Measurements from ENCODE around the gene KIAA0319L.

Gene KIAA0319L

DNA sequence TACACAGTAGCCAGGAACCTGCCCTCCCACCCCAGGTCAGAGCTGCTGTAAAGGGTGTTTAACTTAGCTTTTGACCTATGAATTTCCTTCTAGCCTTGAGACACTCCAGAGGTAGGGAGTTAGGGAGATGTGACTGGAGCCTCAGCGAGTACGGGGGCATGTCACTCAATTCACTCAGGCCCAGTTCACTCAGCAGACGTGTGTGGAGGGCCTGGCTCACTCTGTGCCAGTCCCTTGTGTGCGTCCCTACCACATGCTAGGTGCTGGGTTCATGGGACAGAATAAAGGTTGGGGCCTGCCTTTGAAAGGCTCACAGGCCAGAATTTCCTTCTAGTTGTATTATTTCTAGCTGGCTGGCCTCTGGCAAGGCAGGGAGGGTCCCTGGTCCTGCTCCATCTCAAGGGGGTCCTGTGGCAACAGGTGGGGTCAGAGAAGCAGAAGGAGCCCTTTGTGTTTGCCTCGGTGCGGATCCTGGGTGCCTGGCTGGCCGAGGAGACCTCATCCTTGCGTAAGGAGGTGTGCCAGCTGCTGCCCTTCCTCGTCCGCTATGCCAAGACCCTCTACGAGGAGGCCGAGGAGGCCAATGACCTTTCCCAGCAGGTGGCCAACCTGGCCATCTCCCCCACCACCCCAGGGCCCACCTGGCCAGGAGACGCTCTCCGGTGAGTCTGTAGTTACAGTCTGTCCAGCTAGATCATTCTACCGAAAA, 4.9 kb upstream of the KIAA0319L start:
- DNase-seq (ENCODE audit: low spot score): no peak

DNA sequence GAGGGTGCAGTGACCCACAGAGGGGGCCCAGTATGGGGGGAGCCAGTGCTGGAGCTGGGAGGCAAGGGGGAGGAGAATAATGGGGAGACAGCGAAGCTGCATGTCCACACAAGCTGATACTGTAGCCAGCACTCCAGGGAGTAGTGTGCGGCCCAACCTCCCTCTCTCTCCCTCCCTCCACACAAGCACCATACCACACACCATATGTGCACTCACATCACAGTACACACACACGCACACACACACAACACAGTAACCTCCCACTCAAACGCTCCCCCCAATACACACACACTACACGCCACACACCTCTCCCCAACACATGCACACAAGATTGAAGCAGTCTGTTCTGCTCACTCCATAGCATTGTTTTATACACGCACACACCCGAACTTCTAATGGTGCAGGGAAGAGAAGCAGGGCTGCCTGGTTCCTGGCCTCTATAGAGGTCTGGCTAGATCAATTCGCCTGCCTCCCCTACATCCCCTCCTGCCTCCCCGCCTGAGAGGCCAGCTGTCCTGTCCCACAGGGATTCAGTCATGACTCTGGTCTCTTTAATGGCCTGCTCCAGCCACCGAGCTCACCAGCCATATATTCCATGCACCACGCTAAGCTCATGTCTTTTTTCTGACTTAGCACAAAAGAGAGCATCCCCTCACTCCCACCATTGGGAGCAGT, 4.2 kb upstream of the KIAA0319L start:
- no peak for DNase-seq (ENCODE audit: low spot score)

- DNase-seq (ENCODE audit: low spot score): no peak
Observed at GRCh38 chr1:35560256-35561225, 3.3 kb upstream of the KIAA0319L start.

GRCh38 chr1:35559317-35559944, 2.2 kb upstream of the KIAA0319L start:
- peak; percentile 13 for DNase-seq (ENCODE audit: low spot score)

DNA sequence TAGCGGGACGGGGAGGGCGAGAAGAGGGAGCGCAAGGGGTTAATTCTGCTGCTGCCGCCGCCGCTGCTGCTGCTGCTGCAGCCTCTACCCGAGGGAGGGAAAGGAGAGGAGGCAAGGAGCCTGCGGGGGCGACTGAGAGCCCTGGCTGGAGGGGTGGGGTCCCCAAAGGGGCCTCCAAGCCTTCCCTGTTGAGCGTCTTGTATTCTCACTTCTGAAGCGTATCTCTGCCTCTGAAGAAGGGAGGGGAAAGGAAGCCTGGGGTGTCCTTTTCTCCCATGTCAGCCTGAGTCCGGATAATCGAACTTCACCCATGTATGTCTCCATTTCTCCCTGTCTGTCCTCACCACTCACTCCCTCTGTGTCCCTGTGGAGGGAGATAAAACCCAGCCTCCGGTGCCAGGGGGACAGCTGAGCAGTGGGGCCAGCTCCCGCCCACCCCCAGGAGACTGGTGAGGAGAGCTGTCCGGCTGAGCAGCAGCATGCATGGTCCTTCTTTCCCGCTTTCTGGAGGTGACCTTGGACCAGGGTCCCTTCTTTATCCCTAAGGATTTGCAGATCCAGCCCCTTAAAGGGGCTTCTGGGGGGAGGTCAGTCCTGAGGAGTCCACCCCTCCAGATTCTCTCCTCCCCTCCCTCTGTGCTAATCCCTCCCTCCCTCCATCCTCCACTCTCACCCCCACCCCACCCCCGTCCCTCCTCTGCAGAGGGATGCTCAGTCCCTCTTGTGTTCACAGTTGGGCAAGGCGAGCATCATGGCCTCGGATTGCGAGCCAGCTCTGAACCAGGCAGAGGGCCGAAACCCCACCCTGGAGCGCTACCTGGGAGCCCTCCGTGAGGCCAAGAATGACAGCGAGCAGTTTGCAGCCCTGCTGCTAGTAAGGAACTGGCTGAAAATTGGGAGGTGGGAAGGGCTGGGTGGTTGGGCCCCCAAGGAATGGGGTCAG, 1.4 kb upstream of the KIAA0319L start:
- no peak for DNase-seq (ENCODE audit: low spot score)

GRCh38 chr1:35557611-35558373, 589 bp upstream of the KIAA0319L start, which contains the start of gene NCDN:
Gene NCDN, plus strand, starts transcription at chr1:35557799. Its CDS starts 392 bp downstream, at chr1:35558191.
- DNase-seq (ENCODE audit: low spot score): peak; percentile 93

GRCh38 chr1:35556484-35557117, 602 bp downstream of the KIAA0319L start:
- no peak for DNase-seq (ENCODE audit: low spot score)

DNA sequence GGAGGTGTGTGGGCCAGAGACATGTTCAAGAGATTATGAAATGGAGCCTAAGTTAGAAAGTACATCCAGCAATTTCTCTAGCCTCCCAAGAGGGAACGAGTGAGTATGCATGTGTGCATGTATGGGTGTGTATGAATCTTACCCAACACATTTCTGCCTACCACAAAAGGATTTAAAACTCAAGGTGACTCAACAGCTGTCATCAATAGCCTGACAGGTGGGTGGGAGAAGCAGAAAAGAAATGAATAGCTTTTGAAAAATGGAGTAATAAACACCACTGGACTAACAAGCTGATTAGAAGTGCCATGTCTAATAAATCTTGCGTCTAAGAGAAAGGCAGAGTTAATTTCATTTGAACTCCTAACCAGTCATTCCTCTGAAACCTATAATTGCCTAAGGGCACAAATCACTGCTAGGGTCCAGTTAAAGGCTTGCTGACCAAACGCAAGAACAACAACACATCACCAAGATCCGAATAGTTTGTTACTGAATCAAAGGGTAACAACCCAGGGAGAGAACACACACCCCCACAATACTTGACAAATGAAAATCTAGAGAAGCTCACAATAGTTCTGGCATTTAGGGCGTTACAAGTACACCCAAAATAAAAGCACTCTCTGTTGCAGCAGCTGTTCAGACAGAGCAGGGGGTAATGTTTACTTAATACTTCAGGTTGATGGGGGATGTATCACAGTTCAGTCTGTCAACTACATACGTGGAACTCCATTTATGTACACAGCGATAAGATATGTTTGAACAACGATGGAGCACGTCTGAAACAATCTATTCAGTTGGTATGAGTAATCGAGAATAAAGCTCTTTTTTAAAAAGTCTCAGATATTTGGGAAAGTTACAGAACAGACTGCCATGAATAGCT, 1.4 kb downstream of the KIAA0319L start:
- no peak for DNase-seq (ENCODE audit: low spot score)

DNA sequence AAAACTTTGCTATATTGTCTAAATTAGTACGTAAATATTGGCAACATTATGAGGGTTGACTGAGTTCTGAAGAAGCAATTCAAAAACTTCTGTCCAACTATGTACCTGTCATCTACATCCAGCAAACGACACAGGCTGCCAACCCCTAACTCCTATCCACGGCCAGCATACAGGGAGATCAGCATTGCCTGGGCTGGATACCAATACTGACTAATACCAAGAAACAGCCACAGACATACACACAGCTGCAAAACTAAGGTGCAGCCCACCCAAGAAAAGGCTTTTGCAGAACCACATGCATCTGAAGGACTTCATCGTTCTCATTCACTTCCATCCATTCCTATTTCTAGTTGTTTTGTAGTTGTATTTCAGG, 2.0 kb downstream of the KIAA0319L start:
- no peak for DNase-seq (ENCODE audit: low spot score)

DNA sequence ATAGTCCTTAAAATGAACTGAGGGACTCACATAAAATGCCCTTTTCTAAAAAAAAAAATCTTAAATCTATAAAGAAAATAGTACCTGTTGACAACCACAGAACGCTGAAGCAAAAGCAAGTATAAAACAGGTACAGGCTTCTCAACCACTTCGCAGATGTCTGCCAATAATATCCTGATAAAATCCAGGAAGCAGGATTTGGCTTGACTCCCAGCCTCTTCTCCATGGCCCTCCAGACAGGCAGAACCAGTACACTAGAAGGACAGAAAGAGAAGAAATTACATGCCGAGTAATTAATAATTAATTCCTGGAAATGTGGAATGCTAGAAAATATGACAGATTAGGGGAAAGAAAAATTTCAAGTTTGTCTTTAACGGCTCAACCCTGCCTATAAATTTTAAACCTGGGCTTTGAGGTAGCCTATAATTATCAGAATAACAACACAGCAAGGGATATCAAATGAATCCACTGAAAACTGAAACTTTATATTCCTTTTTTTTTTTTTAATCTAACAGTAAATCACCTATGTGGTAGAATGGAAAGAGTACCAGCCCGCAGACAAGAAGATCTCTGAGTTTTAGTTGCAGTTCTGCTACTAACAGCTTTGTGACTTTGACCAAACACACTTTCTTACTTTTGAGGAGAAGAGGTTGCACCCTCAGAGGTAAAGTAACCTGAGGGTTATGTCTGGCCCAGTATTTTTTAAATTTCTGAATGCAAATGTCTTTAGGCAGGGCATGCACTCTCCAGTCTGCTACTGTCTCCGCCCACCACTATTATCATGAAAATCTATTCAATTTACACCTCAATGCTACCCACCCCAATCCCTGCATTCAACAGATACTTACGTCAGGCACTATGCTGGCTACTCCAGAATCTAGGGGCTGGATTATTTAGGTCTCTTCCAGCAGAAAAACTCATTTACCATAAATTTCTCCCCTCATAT, 2.7 kb downstream of the KIAA0319L start:
- no peak for DNase-seq (ENCODE audit: low spot score)

DNA sequence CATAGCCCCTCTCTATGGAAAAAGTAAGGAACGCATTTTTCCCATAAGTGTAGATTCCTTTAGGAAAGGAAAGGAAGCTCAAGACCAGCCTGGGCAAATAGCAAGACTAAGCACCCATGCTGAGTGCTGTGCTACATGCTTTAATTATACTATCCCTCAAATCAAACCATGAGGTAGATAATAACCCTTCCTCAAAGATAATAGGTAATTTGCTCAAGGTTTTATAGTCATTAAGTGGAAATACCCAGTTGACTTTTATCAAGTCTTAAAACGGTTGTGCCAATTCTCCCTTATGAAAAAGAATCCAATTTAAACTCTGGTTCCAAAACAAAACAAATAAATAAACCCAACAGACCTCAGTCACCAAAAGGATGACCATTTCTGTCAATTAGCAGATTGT, 3.4 kb downstream of the KIAA0319L start:
- no peak for DNase-seq (ENCODE audit: low spot score)

- no peak for DNase-seq (ENCODE audit: low spot score)
Observed at GRCh38 chr1:35546614-35547013, 10.6 kb downstream of the KIAA0319L start.

DNA sequence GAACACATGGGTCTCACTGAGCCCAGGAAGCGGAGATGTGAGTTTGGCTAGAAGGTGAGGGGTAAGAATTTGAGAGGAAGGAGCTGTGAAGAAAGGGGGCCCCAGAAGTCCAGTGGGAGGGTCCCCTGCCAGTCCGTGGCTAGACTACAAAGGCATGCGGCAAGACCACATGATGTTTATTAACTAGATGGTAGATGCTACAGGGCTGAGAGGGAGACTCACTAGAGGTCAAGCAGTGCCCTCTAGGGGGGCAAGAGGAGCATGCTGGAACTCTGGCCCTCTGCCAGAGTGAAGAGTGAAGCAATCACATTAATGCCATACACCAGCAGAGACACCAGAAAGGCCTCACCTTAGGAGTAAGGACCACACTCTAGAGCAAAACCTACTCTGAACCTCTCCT, 12.2 kb downstream of the KIAA0319L start:
- peak; percentile 73 for DNase-seq (ENCODE audit: low spot score)

GRCh38 chr1:35539824-35540261, 17.4 kb downstream of the KIAA0319L start:
- no peak for DNase-seq (ENCODE audit: low spot score)

DNA sequence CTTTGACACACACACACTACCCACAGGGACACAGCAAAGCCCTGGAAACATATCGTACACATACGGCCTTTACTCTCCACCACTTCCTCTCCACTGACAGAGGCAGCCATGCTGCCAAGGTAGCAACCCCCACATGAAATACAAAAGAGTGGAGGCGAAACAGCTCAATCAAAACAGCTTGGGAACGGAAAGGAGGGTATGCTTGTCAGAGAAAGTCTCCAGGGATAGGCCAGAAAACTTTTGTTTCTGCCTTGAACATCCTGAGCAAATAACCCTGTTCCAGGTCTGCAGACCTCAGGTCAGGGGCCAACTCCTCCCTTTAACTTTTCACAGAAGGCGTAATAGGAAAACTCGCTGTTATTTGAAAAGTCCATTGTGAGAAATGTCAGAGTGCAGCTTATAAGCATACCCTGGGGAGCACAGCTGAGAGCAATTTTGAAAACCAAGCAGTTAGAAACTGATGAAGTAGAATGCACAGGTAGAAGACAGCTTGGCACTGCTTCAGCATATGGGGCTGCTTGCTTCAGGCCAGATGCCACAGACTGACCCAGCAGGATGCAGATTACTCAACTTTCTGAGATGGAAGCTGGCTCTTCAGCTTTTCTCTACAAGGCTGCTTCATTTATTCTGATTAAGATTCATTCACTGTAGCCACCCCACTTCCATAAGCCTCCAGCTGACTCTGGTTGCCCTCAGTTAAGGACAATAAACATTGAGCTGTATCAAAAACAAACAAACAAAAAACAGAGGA, 18.0 kb downstream of the KIAA0319L start:
- DNase-seq (ENCODE audit: low spot score): peak; percentile 67

DNA sequence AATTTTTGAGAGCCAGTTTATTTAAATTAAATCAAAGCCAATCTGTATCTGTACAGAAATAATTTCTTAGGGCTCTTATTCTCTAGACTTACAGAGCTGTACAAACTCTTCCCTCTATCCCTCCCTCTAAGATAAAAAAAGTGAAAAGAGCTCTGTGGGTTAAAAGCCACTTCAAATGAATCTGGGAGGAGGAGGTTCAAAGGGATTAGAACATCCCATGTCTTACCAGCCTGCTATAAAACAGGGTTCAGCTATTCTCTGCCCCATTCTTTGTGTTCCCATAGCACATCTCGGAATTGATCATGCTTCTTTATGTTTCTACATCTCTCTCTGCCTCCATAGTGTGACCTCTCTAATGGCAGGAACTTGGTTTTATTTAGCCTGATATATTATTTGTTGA, 19.4 kb downstream of the KIAA0319L start:
- DNase-seq (ENCODE audit: low spot score): no peak
